GM13977 (cell line): ENCODE data around the gene MPV17L2.

Experiments used
- DNase-seq: peaks from one replicate; pipeline ENCODE4 v3.0.0; 2012; ENCODE audit warnings: low spot score
- in situ Hi-C: fragments of 300-500 bp; cut with MboI; formaldehyde crosslinking; loops from one replicate; pipeline ENCODE4 v1.12.0; 2022; ENCODE audit warnings: low sequenced_read_pairs, low pct_unique_long_range_greater_than_20kb, mixed read lengths, inconsistent platforms; ENCODE audit not compliant: unreplicated experiment
- TF ChIP-seq, protein P1 (sequence below): IDR thresholded peaks from 2 replicates; pipeline ENCODE4 v1.5.1; 2012; ENCODE audit warnings: mild to moderate bottlenecking, control low read depth; ENCODE audit not compliant: insufficient read depth; ENCODE audit errors: extremely low read depth, missing control alignments

The MPV17L2 gene

GRCh38 chr19:18192673-18193387, at the start of gene MPV17L2:
TSS of gene MPV17L2 (plus strand) at chr19:18193218. CDS start at chr19:18193282, 64 bp downstream.
- in situ Hi-C loops = no loop called here

DNA sequence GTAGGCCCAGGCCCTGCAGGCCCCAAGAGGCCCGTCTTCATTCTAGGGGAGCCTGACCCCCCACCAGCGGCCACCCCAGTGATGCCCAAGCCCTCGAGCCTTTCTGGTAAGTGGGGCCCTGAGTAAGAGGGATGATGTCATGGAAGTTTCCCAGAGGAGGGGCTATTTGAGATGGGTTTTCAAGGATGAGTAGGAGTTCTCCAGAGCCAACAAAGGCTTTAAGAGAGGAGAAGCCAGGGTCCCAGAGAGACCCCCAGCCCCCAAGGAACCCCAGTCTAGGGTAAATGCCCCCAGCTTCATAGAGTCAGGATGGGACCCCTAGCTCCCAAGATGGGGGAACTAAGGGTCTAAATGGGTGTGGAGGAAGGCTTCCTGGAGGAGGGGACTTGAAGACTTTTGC, 49.1 kb upstream of the MPV17L2 start:
- TF ChIP-seq, protein P1, sequence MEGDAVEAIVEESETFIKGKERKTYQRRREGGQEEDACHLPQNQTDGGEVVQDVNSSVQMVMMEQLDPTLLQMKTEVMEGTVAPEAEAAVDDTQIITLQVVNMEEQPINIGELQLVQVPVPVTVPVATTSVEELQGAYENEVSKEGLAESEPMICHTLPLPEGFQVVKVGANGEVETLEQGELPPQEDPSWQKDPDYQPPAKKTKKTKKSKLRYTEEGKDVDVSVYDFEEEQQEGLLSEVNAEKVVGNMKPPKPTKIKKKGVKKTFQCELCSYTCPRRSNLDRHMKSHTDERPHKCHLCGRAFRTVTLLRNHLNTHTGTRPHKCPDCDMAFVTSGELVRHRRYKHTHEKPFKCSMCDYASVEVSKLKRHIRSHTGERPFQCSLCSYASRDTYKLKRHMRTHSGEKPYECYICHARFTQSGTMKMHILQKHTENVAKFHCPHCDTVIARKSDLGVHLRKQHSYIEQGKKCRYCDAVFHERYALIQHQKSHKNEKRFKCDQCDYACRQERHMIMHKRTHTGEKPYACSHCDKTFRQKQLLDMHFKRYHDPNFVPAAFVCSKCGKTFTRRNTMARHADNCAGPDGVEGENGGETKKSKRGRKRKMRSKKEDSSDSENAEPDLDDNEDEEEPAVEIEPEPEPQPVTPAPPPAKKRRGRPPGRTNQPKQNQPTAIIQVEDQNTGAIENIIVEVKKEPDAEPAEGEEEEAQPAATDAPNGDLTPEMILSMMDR = no peak
- in situ Hi-C loops = no loop called here
- no peak for DNase-seq

More at GRCh38 chr19:18192673-18193387, at the start of gene MPV17L2:
- TF ChIP-seq, protein P1 = no peak
- peak; percentile 96 for DNase-seq

DNA sequence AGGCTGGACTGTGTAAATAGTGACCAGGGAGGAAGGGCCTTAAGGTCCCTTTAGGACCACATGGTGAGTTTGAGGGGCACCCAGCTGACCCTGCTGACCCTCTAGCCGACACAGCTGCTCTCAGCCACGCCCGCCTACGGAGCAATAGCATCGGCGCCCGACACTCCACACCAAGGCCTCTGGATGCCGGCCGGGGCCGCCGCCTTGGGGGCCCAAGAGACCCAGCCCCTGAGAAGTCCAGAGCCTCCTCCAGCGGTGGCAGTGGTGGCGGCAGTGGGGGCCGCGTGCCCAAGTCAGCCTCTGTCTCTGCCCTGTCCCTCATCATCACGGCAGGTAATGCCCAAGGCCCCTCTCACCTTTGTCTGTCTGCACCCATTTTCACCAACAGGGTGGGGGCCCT, 48.7 kb upstream of the MPV17L2 start:
- TF ChIP-seq, protein P1 = no peak
- DNase-seq = no peak
- in situ Hi-C loops = no loop called here

GRCh38 chr19:18144906-18145305, 48.1 kb upstream of the MPV17L2 start:
- in situ Hi-C loops = no loop called here
- TF ChIP-seq, protein P1 = no peak
- DNase-seq = no peak

DNA sequence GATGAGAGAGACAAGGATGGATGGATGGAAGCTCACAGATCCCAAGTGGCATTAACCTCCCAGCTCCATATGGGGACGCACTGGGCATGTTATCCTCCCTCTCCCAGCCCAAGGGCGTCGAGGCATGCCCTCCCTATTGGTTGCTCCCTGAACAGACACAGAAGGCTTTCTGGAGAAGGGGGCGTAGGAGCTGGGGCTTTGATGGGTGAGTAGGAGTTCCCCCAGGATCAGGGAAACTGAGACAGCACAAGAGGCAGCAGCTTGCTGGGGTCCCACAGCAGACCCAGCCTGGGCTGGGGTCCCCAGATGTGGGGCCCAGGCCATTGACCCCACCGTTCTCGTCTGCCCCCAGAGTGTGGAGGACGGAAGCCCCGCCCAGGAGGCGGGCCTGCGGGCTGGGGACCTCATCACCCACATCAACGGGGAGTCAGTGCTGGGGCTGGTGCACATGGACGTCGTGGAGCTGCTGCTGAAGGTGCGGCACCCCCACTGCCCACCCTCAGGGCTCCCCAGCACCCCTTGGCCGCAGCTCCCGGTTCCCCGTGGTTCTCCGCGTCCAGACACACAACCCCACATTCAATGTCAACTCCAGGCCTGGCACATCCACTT, 47.5 kb upstream of the MPV17L2 start:
- TF ChIP-seq, protein P1 = no peak
- in situ Hi-C loops = no loop called here
- no peak for DNase-seq

DNA sequence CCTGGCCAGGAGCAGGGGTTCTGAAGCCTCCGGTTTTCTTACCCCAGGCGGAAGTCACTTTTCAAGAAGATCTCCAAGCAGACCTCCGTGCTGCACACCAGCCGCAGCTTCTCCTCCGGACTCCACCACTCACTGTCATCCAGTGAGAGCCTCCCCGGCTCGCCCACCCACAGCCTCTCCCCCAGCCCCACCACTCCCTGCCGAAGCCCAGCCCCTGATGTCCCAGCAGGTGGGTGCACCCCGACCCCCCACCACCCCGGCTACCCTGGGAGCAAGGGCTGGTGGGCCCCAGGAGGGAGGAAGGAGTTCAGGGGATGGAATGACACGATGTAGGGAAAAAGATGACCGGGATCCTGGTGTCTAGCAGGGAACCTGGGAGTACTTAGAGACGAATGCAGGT, 45.6 kb upstream of the MPV17L2 start:
- no peak for DNase-seq

More for the DNA sequence above, 45.6 kb upstream of the MPV17L2 start:
- in situ Hi-C loops = no loop called here
- TF ChIP-seq, protein P1 = no peak
